Ovary (tissue), 9 donors: Measurements from ENCODE around the gene NAA10. TPM values are rescaled to one million over a fixed set of nuclear protein-coding genes. Genes with fewer than 3 reads are reported as not detected.
A peak's percentile ranks its signal among the peaks of the same experiment; 100 is the strongest.

ENCODE experiments used
- DNase-seq, 5 donors: peaks; one replicate each; pipeline ENCODE4 v3.0.0-alpha.2; 2019 to 2020
- H3K27ac ChIP-seq, 2 donors: fragments of 200-600 bp; one replicate each; pipeline versions ENCODE4 v1.5.1 to v1.8.0; 2019 to 2022
- H3K27me3 ChIP-seq: fragments of 200-600 bp; one replicate; pipeline ENCODE4 v1.8.0; 2022
- H3K36me3 ChIP-seq: fragments of 200-600 bp; sonication (generic); one replicate; pipeline ENCODE4 v1.5.1; 2019
- H3K4me1 ChIP-seq: one replicate; pipeline ENCODE4 v1.8.1; 2013; ENCODE audit warnings: mild to moderate bottlenecking, moderate library complexity; ENCODE audit not compliant: insufficient read depth
- H3K4me3 ChIP-seq: fragments of 200-600 bp; sonication (generic); one replicate; pipeline ENCODE4 v1.5.1; 2017
- H3K9me3 ChIP-seq, 2 donors: fragments of 200-600 bp in 1 of 2; sonication (generic) in 1 of 2; one replicate each; pipeline versions ENCODE4 v1.5.1 to v1.8.1; 2013 to 2019; ENCODE audit warnings: mild to moderate bottlenecking in 1 of 2, moderate library complexity in 1 of 2
- CTCF ChIP-seq, 3 donors: fragments of 450-650 bp in 2 of 3; fragments of 200-600 bp in 1 of 3; IDR thresholded peaks; one replicate each; pipeline versions ENCODE4 v1.5.1 to v1.8.0; 2016 to 2022; ENCODE audit warnings: antibody characterized with exemption in 3 of 3, mild to moderate bottlenecking in 1 of 3
- EP300 ChIP-seq: sonication (generic); formaldehyde crosslinking; IDR thresholded peaks from one replicate; pipeline ENCODE4 v1.6.1; 2017; ENCODE audit warnings: antibody characterized with exemption
- POLR2A ChIP-seq: fragments of 450-650 bp; IDR thresholded peaks from one replicate; pipeline ENCODE4 v1.6.1; 2017; ENCODE audit warnings: antibody characterized with exemption, mild to moderate bottlenecking, moderate library complexity
- WGBS, 3 donors: extraction: QIAGEN DNeasy Blood & Tissue Kit in 1 of 3; methylation state at CpG; one replicate each; pipeline versions ENCODE4 v1.1.5 to v1.1.7; 2013 to 2017; 5-methylcytosine and 5-hydroxymethylcytosine counted together
- intact Hi-C, 4 donors: fragments of 100-400 bp; cut with DNase I; formaldehyde crosslinking; loops; one replicate each; pipeline versions ENCODE4 v1.11.0 to v1.15.1; 2022 to 2023
- polyA plus RNA-seq, 2 donors: library from polyadenylated mRNA; stranded (reverse); fragments of 200-250 nt in 1 of 2; fragments of 350-450 nt in 1 of 2; fragmentation: Illumina TruSeq in 1 of 2; extraction: RNeasy Lipid Tissue Mini Kit (QIAGEN cat#74804) in 1 of 2; gene quantifications; one replicate each; pipeline ENCODE4 v1.2.3, GENCODE V29; 2013 to 2014
- total RNA-seq, 7 donors: library from RNA; depleted of rRNA in 2 of 7; stranded (reverse); fragments of >200 nt in 2 of 7; fragmentation: NEBNext Ultra II Directional in 3 of 7; extraction: Animal tissue kit (Norgen Biotek cat#: 25700) in 3 of 7; gene quantifications; one replicate each; pipeline versions ENCODE4 v1.1.0 to v1.2.4, GENCODE V29; 2016 to 2023
- donor health status: DM: no; HTN: no; CAD: no; lungs with moderate emphysema.
- donor health status: DM: no; HTN: no; CAD: no.
- donor health status: Bipolar disorder and iron deficiency.
- donor health status: DM: yes; HTN: yes; CAD: no.
- donor health status: DM: no; HTN: no; CAD: no.
- donor health status: DM: yes; HTN: yes; CAD: no.

NAA10 gene
- total and polyA plus RNA-seq, 9 donors, result 36.7 to 95.5 (median 64.9) TPM

DNA sequence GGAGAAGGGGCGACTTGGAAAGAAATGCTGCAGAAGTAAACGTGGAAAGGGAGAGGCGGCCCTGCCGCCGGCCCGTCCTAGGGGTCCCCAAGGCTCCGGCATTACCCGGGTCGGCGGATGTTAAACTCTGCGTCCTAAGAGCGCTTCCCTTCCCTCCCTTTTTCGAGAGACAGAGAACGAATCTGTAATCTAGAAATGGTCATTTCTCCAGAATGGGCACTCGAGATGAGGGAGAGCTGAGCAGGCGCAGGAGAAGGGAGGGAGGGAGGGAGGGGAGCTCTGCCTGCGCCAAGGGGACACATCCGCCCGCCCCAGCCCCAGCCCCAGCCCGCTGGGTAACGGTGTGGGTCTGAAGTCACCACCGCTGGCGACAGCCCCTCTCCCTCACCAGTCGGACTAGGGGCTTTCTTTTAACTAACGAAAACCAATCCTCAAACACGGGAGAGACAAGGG, 35.1 kb upstream of the NAA10 start:
- Histone ChIP-seq H3K9me3 (no peaks in the 10 kb centered on the region), H3K4me1 (peaks cover 14% of the 10 kb centered on the region), H3K27me3 (no peaks in the 10 kb centered on the region), H3K27ac (peak overlapping the region in 1 of 2 donors; percentile 67), H3K4me3 (peak overlapping the region; percentile 83), H3K36me3 (no peaks in the 10 kb centered on the region)
- peak; percentile 58 to 74 (median 68) for DNase-seq
- 9 to 15% (median 12%) methylated on average over 26 of the region's 26 CpGs for WGBS, 3 donors
- intact Hi-C loops, result no loop called here
- TF ChIP-seq POLR2A, result no peak
- no peak for TF ChIP-seq CTCF (IDR thresholded peaks at IDR 0.05)
- TF ChIP-seq EP300, result no peak

DNA sequence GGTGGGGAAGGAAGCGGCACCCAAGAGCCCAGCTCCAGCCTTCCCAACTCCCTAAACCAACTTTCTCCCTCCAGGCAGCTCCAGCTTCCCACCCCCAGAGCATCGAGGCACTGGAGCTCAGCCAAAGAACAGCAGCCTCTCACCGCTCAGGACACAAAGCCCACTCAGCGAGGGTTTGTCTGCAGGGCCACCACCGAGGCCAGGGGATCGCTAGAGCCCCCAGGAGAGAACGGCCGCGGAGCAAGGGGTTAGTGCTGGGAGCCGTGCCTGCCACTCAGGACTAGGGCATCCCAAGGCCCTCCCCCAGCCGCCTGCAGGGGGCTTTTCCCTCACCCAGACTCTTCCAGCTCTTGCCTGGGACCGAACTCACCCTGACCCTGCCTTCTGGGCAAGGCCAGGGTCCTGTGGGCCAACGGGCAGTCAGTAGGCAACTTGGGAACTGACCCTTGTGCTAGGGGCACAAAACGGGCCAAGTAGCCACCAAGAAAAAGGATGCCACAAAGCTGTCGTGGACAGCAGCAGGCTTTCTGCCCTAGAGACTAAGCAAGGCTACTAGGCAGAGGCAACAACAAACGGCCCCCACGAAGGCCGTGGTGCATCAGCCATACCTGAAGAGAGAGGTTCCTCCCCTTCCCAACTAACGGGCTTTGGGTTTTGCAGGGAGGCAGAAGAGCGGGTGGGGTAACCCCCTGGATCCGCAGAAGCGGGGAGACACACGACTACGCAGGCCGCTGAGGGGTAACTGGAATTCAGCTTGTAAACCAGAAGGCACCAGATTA, 34.5 kb upstream of the NAA10 start:
- intact Hi-C loops, result no loop called here
- TF ChIP-seq POLR2A (no peak), CTCF (IDR thresholded peaks at IDR 0.05) (no peak), EP300 (no peak)
- peaks cover 13% of the 10 kb centered on the region for H3K4me1 ChIP-seq
- H3K27me3 ChIP-seq, result no peaks in the 10 kb centered on the region
- peak in 2 of 5 donors; percentile 52 to 60 for DNase-seq
- H3K27ac ChIP-seq, result peak overlapping the region in 1 of 2 donors; percentile 67
- no peaks in the 10 kb centered on the region for H3K36me3 ChIP-seq
- WGBS, 3 donors, result 35 to 45% (median 38%) methylated on average over 25 of the region's 25 CpGs
- H3K4me3 ChIP-seq, result peak overlapping the region; percentile 83
- no peaks in the 10 kb centered on the region for H3K9me3 ChIP-seq

- H3K4me1 ChIP-seq, result peaks cover 9% of the 10 kb centered on the region
- intact Hi-C loops, result no loop called here
- H3K36me3 ChIP-seq, result no peaks in the 10 kb centered on the region
- peak overlapping the region; percentile 83 for H3K4me3 ChIP-seq
- WGBS, 3 donors, result 45 to 62% (median 53%) methylated on average over 12 of the region's 12 CpGs
- peak in 1 of 5 donors; percentile 37 for DNase-seq
- no peaks in the 10 kb centered on the region for H3K27me3 ChIP-seq
- H3K9me3 ChIP-seq, result no peaks in the 10 kb centered on the region
- peak overlapping the region in 1 of 2 donors; percentile 67 for H3K27ac ChIP-seq
- TF ChIP-seq POLR2A (no peak), EP300 (no peak), CTCF (IDR thresholded peaks at IDR 0.05) (no peak)
Observed at GRCh38 chrX:153968754-153969124, 33.9 kb upstream of the NAA10 start.

- Histone ChIP-seq H3K27me3 (no peaks in the 10 kb centered on the region), H3K4me1 (peaks cover 5% of the 10 kb centered on the region), H3K9me3 (no peaks in the 10 kb centered on the region), H3K36me3 (no peaks in the 10 kb centered on the region), H3K27ac (no peak overlapping the region), H3K4me3 (no peak overlapping the region)
- intact Hi-C loops, result no loop called here
- DNase-seq, result no peak
- 67 to 72% (median 68%) methylated on average over 9 of the region's 9 CpGs for WGBS, 3 donors
- TF ChIP-seq CTCF (IDR thresholded peaks at IDR 0.05), result no peak
- no peak for TF ChIP-seq POLR2A
- TF ChIP-seq EP300, result no peak
Observed at GRCh38 chrX:153968255-153968654, 33.4 kb upstream of the NAA10 start.
